GM18502 (cell line): ENCODE data around the gene EEF1E1.

Experiments used
- ATAC-seq: cut with Tn5 transposase; IDR thresholded peaks from one replicate; pipeline ENCODE4 v1.9.1; 2021; ENCODE audit warnings: mild to moderate bottlenecking; ENCODE audit not compliant: unreplicated experiment, poor library complexity

The EEF1E1 gene

GRCh38 chr6:8088886-8089285, 13.5 kb downstream of the EEF1E1 start:
- no peak for ATAC-seq

GRCh38 chr6:8087870-8088754, 14.2 kb downstream of the EEF1E1 start:
- ATAC-seq, result no peak

- ATAC-seq, result no peak
Measured at GRCh38 chr6:8086755-8087306, 15.5 kb downstream of the EEF1E1 start.

- ATAC-seq, result no peak
Measured at GRCh38 chr6:8085053-8085511, 17.3 kb downstream of the EEF1E1 start.

- ATAC-seq, result no peak
Measured at GRCh38 chr6:8084586-8084985, 17.8 kb downstream of the EEF1E1 start.

- ATAC-seq, result no peak
Measured at GRCh38 chr6:8082954-8083858, 19.1 kb downstream of the EEF1E1 start.

GRCh38 chr6:8082572-8082953, 19.8 kb downstream of the EEF1E1 start:
- no peak for ATAC-seq

- ATAC-seq, result no peak
Measured at GRCh38 chr6:8080362-8081151, 21.8 kb downstream of the EEF1E1 start.

GRCh38 chr6:8079126-8079525, 23.2 kb downstream of the EEF1E1 start:
- no peak for ATAC-seq

GRCh38 chr6:8077991-8078390, 24.4 kb downstream of the EEF1E1 start:
- no peak for ATAC-seq

- ATAC-seq, result no peak
Measured at GRCh38 chr6:8075704-8076103, 26.6 kb downstream of the EEF1E1 start.

- no peak for ATAC-seq
Measured at GRCh38 chr6:8075185-8075584, 27.2 kb downstream of the EEF1E1 start.

GRCh38 chr6:8074213-8074612, 28.1 kb downstream of the EEF1E1 start:
- no peak for ATAC-seq

- ATAC-seq, result no peak
Measured at GRCh38 chr6:8073758-8074157, 28.6 kb downstream of the EEF1E1 start.

GRCh38 chr6:8070718-8071117, 31.6 kb downstream of the EEF1E1 start:
- ATAC-seq, result no peak

GRCh38 chr6:8069631-8070284, 32.6 kb downstream of the EEF1E1 start:
- no peak for ATAC-seq

GRCh38 chr6:8069151-8069550, 33.2 kb downstream of the EEF1E1 start:
- ATAC-seq, result no peak

- ATAC-seq, result no peak
Measured at GRCh38 chr6:8066108-8066507, 36.2 kb downstream of the EEF1E1 start.

GRCh38 chr6:8065519-8065911, 36.8 kb downstream of the EEF1E1 start:
- ATAC-seq, result peak; percentile 49
